ENCODE measurements around the gene VAMP2. TPM values are rescaled to one million over a fixed set of nuclear protein-coding genes. Genes with fewer than 3 reads are reported as not detected.

The VAMP2 gene
- total RNA-seq, 2 donors from 2014 or later = 32.1 to 32.2 TPM

- H3K4me3 ChIP-seq (ENCODE audit: low read length) = peak overlapping the region; percentile 91
- H3K4me1 ChIP-seq (ENCODE audit: control insufficient read depth, insufficient read depth, low read length) = no peaks in the 10 kb centered on the region
- H3K4me3 Mint-ChIP-seq = peak overlapping the region; percentile 83
- peaks cover 76% of the 10 kb centered on the region for H3K27me3 ChIP-seq (ENCODE audit: control insufficient read depth, insufficient read depth, low read length, poor library complexity, severe bottlenecking)
- H3K4me1 Mint-ChIP-seq = peaks cover 20% of the 10 kb centered on the region
- H3K9me3 Mint-ChIP-seq = no peaks in the 10 kb centered on the region
- DNase-seq = peak; percentile 98
- H3K27ac ChIP-seq (ENCODE audit: low read depth, low read length) = no peak overlapping the region
- H3K36me3 ChIP-seq (ENCODE audit: control insufficient read depth, insufficient read depth, low read length) = no peaks in the 10 kb centered on the region
- H3K36me3 Mint-ChIP-seq (ENCODE audit: low read depth) = no peaks in the 10 kb centered on the region
- no peak overlapping the region for H3K9ac ChIP-seq (ENCODE audit: extremely low read depth, low read length, poor library complexity, severe bottlenecking)
- 0 to 1% methylated on average over 18 to 40 of the region's 40 CpGs for WGBS, 2 experiments (ENCODE audit: insufficient coverage in 1 of 2, insufficient read length in 1 of 2)
- H3K27ac Mint-ChIP-seq = no peak overlapping the region
- TF ChIP-seq, protein P1, sequence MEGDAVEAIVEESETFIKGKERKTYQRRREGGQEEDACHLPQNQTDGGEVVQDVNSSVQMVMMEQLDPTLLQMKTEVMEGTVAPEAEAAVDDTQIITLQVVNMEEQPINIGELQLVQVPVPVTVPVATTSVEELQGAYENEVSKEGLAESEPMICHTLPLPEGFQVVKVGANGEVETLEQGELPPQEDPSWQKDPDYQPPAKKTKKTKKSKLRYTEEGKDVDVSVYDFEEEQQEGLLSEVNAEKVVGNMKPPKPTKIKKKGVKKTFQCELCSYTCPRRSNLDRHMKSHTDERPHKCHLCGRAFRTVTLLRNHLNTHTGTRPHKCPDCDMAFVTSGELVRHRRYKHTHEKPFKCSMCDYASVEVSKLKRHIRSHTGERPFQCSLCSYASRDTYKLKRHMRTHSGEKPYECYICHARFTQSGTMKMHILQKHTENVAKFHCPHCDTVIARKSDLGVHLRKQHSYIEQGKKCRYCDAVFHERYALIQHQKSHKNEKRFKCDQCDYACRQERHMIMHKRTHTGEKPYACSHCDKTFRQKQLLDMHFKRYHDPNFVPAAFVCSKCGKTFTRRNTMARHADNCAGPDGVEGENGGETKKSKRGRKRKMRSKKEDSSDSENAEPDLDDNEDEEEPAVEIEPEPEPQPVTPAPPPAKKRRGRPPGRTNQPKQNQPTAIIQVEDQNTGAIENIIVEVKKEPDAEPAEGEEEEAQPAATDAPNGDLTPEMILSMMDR (conservative IDR thresholded peaks at IDR 0.05) = no peak
- peaks cover 79% of the 10 kb centered on the region for H3K27me3 Mint-ChIP-seq (ENCODE audit: insufficient read depth)
- H3K9me3 ChIP-seq (ENCODE audit: control insufficient read depth, low read length) = no peaks in the 10 kb centered on the region
Observed at GRCh38 chr17:8125154-8125946, 37.4 kb downstream of the VAMP2 start.

- Mint-ChIP-seq H3K4me1 (peaks cover 20% of the 10 kb centered on the region), H3K27me3 (ENCODE audit: insufficient read depth) (peaks cover 71% of the 10 kb centered on the region)
Observed at GRCh38 chr17:8124350-8125153, 38.2 kb downstream of the VAMP2 start.

DNA sequence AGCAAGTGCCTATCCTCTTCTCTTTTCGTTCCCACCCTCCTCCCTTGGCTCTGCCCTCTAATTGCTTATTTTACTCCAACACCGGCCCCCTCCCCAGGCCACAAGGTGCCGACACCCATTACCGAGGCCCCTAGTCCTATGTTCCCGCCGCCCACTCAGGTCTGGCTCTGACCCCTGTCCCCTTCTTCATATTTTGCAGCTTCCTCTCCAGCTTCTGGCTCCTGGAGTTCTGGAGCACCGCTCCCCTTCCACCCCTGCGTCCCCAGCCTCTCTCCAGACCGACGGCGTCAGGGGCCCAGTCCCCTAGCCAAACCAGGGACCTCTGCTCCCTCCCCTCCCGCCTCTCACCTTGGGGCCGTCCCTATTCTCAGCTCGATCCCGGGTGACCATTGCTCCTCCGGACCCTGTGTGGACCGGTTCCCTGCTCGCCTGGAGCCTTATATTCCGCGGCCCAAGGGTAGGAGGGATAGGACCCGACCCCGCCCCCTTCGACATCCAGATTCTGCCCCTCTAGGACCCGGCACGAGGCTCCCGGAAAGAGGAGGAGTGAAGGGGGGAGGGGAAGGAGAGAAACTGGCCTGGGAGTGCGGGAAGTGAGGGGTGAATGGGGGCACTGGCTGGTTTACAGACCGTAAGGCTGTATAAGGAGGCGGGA lies 38.9 kb downstream of the VAMP2 start, which contains the start of gene HES7:
HES7 (minus strand) TSS at position 412 of the 655 bp plus-strand sequence; CDS start at position 390, 22 bp downstream.
- 0% methylated on average over 4 to 29 of the region's 29 CpGs for WGBS, 2 experiments (ENCODE audit: insufficient coverage in 1 of 2, insufficient read length in 1 of 2)
- TF ChIP-seq, protein P1 (conservative IDR thresholded peaks at IDR 0.05) = no peak
- Mint-ChIP-seq H3K36me3 (ENCODE audit: low read depth) (no peaks in the 10 kb centered on the region), H3K4me1 (peaks cover 20% of the 10 kb centered on the region), H3K4me3 (peak within 1 kb of the TSS; percentile 83), H3K27me3 (ENCODE audit: insufficient read depth) (peaks cover 64% of the 10 kb centered on the region), H3K9me3 (no peaks in the 10 kb centered on the region), H3K27ac (peak within 1 kb of the TSS; percentile 11)
- no peaks in the 10 kb centered on the region for H3K4me1 ChIP-seq (ENCODE audit: control insufficient read depth, insufficient read depth, low read length)
- H3K27ac ChIP-seq (ENCODE audit: low read depth, low read length) = no peak within 1 kb of the TSS
- peak within 1 kb of the TSS; percentile 91 for H3K4me3 ChIP-seq (ENCODE audit: low read length)
- peak; percentile 90 for DNase-seq
- peaks cover 61% of the 10 kb centered on the region for H3K27me3 ChIP-seq (ENCODE audit: control insufficient read depth, insufficient read depth, low read length, poor library complexity, severe bottlenecking)
- no peaks in the 10 kb centered on the region for H3K36me3 ChIP-seq (ENCODE audit: control insufficient read depth, insufficient read depth, low read length)
- H3K9ac ChIP-seq (ENCODE audit: extremely low read depth, low read length, poor library complexity, severe bottlenecking) = no peak within 1 kb of the TSS
- no peaks in the 10 kb centered on the region for H3K9me3 ChIP-seq (ENCODE audit: control insufficient read depth, low read length)

More at GRCh38 chr17:8124350-8125153, 38.2 kb downstream of the VAMP2 start:
- Mint-ChIP-seq H3K27ac (peak overlapping the region; percentile 11), H3K4me3 (peak overlapping the region; percentile 83), H3K9me3 (no peaks in the 10 kb centered on the region), H3K36me3 (ENCODE audit: low read depth) (no peaks in the 10 kb centered on the region)
- no peaks in the 10 kb centered on the region for H3K9me3 ChIP-seq (ENCODE audit: control insufficient read depth, low read length)
- H3K36me3 ChIP-seq (ENCODE audit: control insufficient read depth, insufficient read depth, low read length) = no peaks in the 10 kb centered on the region
- peaks cover 68% of the 10 kb centered on the region for H3K27me3 ChIP-seq (ENCODE audit: control insufficient read depth, insufficient read depth, low read length, poor library complexity, severe bottlenecking)
- DNase-seq = peak; percentile 76
- TF ChIP-seq, protein P1 (conservative IDR thresholded peaks at IDR 0.05) = no peak
- H3K9ac ChIP-seq (ENCODE audit: extremely low read depth, low read length, poor library complexity, severe bottlenecking) = no peak overlapping the region
- 2 to 4% methylated on average over 13 to 24 of the region's 24 CpGs for WGBS, 2 experiments (ENCODE audit: insufficient coverage in 1 of 2, insufficient read length in 1 of 2)
- no peaks in the 10 kb centered on the region for H3K4me1 ChIP-seq (ENCODE audit: control insufficient read depth, insufficient read depth, low read length)
- H3K27ac ChIP-seq (ENCODE audit: low read depth, low read length) = no peak overlapping the region
- peak overlapping the region; percentile 91 for H3K4me3 ChIP-seq (ENCODE audit: low read length)

Data from endodermal cell (in vitro differentiated cells).